Lower lobe of right lung (tissue), 2 donors: Measurements from ENCODE around the gene MMP13. TPM values are rescaled to one million over a fixed set of nuclear protein-coding genes. Genes with fewer than 3 reads are reported as not detected.
"Not testable (repeated sequence)": the region's sequence is repeated elsewhere in the genome, so short reads cannot be mapped to it uniquely, and the experiment has no call there.

Experiments
- ATAC-seq, 2 donors: fragments of 200-7000 bp; cut with Tn5 transposase; one replicate each; pipeline ENCODE4 v1.9.1; 2020 to 2022; ENCODE audit warnings: mild to moderate bottlenecking in 2 of 2, moderate library complexity in 2 of 2
- DNase-seq: peaks from one replicate; pipeline ENCODE4 v3.0.0-alpha.2; 2020
- H3K27ac ChIP-seq: fragments of 200-600 bp; one replicate; pipeline ENCODE4 v1.8.0; 2022
- H3K27me3 ChIP-seq: fragments of 200-600 bp; one replicate; pipeline ENCODE4 v1.8.0; 2022; ENCODE audit warnings: low read depth
- H3K36me3 ChIP-seq: fragments of 200-600 bp; one replicate; pipeline ENCODE4 v1.8.0; 2022; ENCODE audit warnings: mild to moderate bottlenecking
- H3K4me1 ChIP-seq: fragments of 200-600 bp; one replicate; pipeline ENCODE4 v1.8.0; 2022
- H3K4me3 ChIP-seq: fragments of 200-600 bp; one replicate; pipeline ENCODE4 v1.8.0; 2022; ENCODE audit warnings: mild to moderate bottlenecking
- H3K9me3 ChIP-seq: fragments of 200-600 bp; one replicate; pipeline ENCODE4 v1.8.0; 2022
- CTCF ChIP-seq: fragments of 200-600 bp; IDR thresholded peaks from one replicate; pipeline ENCODE4 v1.8.0; 2022; ENCODE audit warnings: antibody characterized with exemption, mild to moderate bottlenecking
- intact Hi-C: fragments of 100-400 bp; cut with DNase I; formaldehyde crosslinking; loops from one replicate; pipeline ENCODE4 v1.11.0; 2022
- total RNA-seq: library from RNA; stranded (reverse); fragmentation: NEBNext Ultra II Directional; extraction: Animal tissue kit (Norgen Biotek cat#: 25700); gene quantifications from one replicate; pipeline ENCODE4 v1.2.1, GENCODE V29; 2021
- donor health status: DM: no; HTN: yes; CAD: no; lungs with severe emphysema.

The MMP13 gene
- total RNA-seq, 1 donor from 2014 or later: not detected

DNA sequence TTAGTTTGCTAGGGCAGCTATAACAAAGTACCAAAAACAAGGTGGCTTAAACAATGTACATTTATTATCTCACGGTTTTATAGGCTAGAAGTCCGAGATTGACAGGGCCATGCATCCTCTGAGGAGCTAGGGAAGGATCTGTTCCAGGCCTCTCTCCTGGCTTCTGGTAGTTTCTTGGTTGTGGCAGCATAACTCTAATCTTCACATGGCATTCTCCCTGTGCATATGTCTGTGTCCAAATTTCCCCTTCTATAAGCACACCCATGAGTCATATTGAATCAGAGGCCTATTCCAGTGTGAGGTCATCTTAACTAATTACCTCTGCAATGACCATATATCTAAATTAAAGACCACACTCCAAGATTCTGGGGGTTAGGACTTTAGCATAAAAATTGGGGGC is 31.3 kb upstream of the MMP13 start:
- no peak for ATAC-seq
- no peak overlapping the region for H3K27ac ChIP-seq
- intact Hi-C loops: no loop called here
- no peak for DNase-seq
- no peaks in the 10 kb centered on the region for H3K27me3 ChIP-seq
- H3K9me3 ChIP-seq: no peaks in the 10 kb centered on the region
- TF ChIP-seq CTCF: no peak
- no peaks in the 10 kb centered on the region for H3K4me1 ChIP-seq
- H3K36me3 ChIP-seq: no peaks in the 10 kb centered on the region
- no peak overlapping the region for H3K4me3 ChIP-seq

GRCh38 chr11:102985850-102986249 is 30.3 kb upstream of the MMP13 start:
- Histone ChIP-seq H3K4me3 (no peak overlapping the region), H3K27ac (no peak overlapping the region), H3K36me3 (no peaks in the 10 kb centered on the region), H3K9me3 (no peaks in the 10 kb centered on the region), H3K4me1 (no peaks in the 10 kb centered on the region), H3K27me3 (no peaks in the 10 kb centered on the region)
- DNase-seq (no peak), ATAC-seq (no peak)
- intact Hi-C loops: no loop called here
- TF ChIP-seq CTCF: no peak

GRCh38 chr11:102983486-102983885 is 28.0 kb upstream of the MMP13 start:
- intact Hi-C loops: no loop called here
- DNase-seq: no peak
- no peaks in the 10 kb centered on the region for H3K36me3 ChIP-seq
- no peak overlapping the region for H3K4me3 ChIP-seq
- H3K4me1 ChIP-seq: no peaks in the 10 kb centered on the region
- H3K27me3 ChIP-seq: no peaks in the 10 kb centered on the region
- no peak for TF ChIP-seq CTCF
- no peak for ATAC-seq
- no peaks in the 10 kb centered on the region for H3K9me3 ChIP-seq
- no peak overlapping the region for H3K27ac ChIP-seq

DNA sequence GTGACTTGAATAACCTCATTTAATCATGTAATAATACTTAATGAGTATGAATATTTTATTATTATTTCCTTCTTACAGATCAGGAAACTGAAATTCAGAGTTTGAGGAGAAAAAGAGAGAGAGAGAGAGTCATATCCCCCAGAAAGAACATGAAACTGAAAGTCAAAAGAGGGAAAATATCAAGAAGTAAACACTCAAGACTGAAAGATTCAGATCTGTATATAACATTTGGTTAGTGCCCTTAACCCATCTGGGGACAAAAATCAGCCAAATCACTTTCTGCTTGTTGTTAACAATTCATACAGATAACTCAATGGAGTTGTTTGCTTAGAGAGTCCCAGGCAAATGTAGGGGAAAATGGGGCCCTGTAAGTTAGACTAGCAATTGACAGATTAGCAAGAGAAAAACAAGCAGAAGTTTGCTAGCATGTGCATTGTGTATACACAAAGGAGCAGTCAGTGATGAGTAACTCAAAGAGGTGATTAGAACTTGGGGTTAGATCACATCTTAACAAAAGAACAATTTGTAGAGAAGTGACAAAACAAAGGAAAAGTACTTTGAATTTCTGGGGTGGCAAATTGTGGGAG is 25.9 kb upstream of the MMP13 start:
- no peaks in the 10 kb centered on the region for H3K36me3 ChIP-seq
- no peak overlapping the region for H3K27ac ChIP-seq
- H3K27me3 ChIP-seq: no peaks in the 10 kb centered on the region
- no peaks in the 10 kb centered on the region for H3K4me1 ChIP-seq
- intact Hi-C loops: no loop called here
- H3K9me3 ChIP-seq: no peaks in the 10 kb centered on the region
- DNase-seq (no peak), ATAC-seq (no peak)
- no peak for TF ChIP-seq CTCF
- H3K4me3 ChIP-seq: no peak overlapping the region

DNA sequence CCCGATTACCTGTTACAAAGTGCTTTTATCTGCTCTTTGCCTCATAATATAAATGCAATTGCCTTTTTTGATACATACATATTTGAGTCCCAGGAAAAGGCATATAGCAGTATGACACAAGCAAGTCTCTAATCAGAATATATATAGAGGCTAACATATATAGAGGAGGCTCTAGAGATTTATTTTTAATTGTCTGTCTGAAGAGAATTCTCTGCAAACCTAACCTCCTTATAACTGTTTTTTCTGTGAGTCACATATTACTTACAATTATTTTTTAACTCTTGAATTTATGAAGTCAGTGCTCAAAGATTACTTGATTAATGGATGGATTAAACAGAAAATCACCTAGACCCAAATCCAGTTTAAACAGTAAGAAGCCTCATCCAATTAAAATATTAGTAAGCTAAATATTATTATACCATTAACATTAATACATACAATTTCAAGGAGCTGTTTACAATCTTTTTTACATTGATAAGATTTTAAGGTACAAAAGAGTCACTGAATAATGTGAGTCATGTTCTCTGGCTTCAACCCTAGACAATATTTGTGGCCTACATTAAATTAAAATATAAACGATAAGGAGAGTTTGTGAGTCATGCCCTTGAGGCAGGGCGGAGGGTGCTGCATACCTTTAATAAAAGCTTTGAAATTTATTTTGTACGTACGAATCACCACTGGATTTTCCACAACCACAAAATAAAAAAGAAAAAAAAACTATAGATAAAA is 19.2 kb upstream of the MMP13 start:
- H3K36me3 ChIP-seq: no peaks in the 10 kb centered on the region
- ATAC-seq: peak in 1 of 2 donors; percentile 79
- intact Hi-C loops: no loop called here

DNA sequence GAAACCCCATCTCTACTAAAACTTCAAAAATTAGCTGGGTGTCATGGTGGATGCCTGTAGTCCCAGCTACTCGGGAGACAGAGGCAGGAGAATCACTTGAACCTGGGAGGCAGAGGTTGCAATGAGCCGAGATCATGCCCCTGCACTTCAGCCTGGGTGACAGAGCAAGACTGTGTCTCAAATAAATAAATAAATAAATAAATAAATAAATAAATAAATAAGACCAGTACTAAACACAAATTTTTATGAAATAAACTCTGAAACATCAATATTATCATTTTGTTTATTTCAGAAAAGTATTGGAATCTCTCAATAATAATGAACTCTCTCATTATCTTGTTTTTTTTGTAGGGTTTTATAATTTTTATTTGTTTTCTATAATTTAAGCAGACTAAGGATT is 18.2 kb upstream of the MMP13 start:
- DNase-seq, H3K4me1 ChIP-seq, intact Hi-C loops, H3K27me3 ChIP-seq, H3K9me3 ChIP-seq, H3K27ac ChIP-seq, ATAC-seq, H3K4me3 ChIP-seq, H3K36me3 ChIP-seq: not testable (repeated sequence)

More for the DNA sequence above, 19.2 kb upstream of the MMP13 start:
- no peaks in the 10 kb centered on the region for H3K9me3 ChIP-seq
- H3K27ac ChIP-seq: no peak overlapping the region
- TF ChIP-seq CTCF: no peak
- H3K4me1 ChIP-seq: no peaks in the 10 kb centered on the region
- no peak for DNase-seq
- H3K4me3 ChIP-seq: no peak overlapping the region
- no peaks in the 10 kb centered on the region for H3K27me3 ChIP-seq
